H54 (cell line): Measurements from ENCODE around the gene RASSF5.
"Not testable (repeated sequence)": the region's sequence is repeated elsewhere in the genome, so short reads cannot be mapped to it uniquely, and the experiment has no call there.

Experiments
- DNase-seq: peaks from one replicate; pipeline ENCODE4 v3.0.0; 2011; ENCODE audit warnings: low spot score, mixed read lengths; ENCODE audit not compliant: insufficient read length
- FAIRE-seq: peaks from 3 replicates; lab custom pipeline; 2011; peaks lifted over from hg19 to GRCh38; lab: Jason Lieb, UNC
- POLR2A ChIP-seq: IDR thresholded peaks from 2 replicates; pipeline ENCODE4 v1.6.1; 2011; ENCODE audit warnings: low read depth, mild to moderate bottlenecking, low read length

RASSF5 gene

DNA sequence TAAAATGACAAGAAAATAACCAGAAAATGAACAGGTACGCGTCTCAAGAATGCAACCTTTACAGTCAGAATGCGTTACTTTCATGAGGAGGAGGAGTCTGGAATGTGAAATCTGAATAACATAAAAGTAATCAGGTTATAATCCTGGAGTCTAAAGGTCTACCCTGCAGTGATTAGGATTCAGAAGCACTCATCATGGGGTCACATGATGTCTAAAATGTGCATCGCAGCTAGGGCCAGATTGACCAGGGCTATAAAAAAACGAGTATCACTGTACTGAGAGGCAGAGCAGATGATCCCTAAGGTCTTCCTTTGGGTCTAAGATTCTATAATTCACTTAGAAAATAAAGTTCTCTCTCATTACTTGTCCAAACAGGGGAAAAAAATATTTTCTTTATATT, 97.5 kb downstream of the RASSF5 start:
- no peak for DNase-seq
- no peak for FAIRE-seq
- no peak for TF ChIP-seq POLR2A

DNA sequence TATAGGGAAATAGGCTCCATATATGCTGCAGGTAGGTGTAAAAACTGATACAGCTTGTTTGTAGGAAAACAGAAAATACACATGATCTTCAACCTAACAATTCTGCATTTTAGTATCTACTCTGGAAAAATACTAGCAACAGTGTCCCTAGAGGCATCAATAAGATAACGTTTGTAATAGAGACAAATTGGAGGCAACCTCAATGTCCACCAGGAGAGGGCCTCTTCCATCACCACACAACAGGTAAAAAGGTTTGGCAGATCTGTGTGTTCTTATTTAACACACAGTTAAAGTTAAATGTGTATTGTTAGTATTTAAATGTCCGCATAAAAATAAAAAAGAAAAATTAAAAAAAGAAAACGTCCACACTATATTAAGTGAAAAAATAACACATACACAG, 99.5 kb downstream of the RASSF5 start:
- no peak for TF ChIP-seq POLR2A
- FAIRE-seq (no peak), DNase-seq (peak; percentile 36)

DNA sequence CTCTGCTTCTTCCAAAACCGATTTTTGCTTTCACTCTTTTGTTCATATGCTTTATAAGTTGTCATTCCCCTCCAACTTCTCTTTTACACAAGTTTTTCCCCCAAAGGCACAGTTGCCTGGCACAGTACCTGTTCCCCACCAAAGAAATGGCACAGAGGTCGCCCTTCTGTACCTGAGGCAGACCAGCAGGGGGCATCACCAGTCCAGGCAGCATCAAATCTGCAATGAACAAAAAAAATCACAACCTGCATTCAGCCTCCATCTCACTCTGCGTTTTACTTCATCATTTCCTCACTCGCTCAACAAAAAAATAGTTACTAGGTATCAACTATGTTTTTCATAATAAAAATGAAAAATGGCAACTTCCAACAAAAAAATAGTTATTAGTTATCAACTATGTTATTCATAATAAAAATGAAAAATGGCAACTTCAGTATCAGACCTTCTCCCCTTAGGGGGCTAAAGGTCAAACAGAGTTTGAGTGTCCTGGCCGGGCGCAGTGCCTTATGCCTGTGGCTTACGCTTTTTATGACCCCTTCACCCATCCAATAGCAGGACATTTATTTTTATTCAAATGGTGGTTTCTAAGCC, 100.9 kb downstream of the RASSF5 start:
- TF ChIP-seq POLR2A: no peak
- no peak for FAIRE-seq
- DNase-seq: no peak

DNA sequence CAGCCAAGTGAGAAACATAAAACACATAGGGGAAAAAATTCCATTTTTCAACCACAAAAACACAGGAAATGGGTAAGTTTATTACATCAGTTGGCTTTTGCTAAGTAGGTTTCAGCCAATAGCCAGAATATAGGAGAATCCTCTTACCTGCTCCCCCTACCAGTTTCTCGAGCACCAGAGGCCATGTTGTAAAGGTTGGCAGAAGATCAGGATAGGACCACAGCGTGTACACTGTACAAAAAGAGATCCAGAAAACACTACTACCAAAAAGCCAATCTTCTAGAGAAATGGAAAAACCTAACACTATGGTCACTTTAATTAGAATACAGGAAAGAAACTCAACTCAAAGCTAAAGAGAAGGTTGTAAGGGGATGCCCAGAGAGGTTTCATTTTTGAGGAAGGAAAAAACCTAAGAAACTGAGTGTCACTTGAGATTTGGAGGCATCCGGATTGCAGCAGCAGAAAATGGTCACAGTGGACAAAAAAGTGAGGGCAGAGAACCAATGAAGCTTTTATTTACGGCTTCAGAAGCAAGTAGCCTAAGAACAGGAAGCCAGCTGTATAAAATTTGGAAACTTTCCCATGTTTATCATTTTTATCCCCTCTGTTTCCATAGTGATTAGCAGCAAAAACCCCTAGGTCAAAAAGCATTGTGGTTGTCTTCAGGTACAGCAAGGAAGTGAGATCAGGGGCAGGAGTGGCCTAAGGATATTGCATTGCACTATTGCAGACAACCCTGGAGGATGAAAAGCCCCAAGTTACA, 102.1 kb downstream of the RASSF5 start:
- no peak for DNase-seq
- TF ChIP-seq POLR2A: no peak
- no peak for FAIRE-seq

DNA sequence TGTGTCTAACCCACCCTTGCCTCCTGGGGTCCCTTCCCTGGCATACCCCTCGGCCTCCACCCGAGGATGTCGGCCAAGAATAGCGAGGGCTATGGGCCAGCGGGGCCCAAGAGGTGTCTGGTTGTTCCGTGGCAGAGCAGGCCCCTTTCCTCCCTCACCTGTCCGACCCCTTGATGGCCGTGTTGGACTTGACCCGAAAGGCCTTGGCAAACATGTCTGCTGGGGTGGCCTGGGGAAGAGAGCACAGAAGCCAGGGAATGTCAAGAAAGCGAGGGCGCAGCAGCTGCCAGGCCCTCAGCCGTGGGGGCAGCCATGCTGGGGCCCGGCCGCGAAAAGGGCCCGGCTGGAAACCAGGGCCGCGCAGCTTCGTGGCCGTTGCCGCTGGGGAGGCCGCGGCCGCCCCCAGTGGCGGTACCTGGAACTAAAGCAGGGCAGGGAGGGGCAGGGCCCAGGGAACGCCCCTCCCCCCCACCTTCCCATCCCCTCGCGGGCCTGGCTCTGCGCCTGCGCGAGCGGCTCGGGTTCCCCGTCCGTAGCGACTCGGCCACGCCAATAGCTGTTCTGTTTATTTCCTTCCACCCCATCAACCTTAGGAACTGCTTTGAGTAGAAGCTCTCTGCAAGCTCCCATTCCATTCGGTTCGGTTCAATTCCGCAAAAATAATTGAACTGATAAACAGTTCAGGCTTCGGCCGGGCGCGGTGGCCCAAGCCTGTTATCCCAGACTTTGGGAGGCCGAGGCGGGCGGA, 105.0 kb downstream of the RASSF5 start, which contains the start of gene EIF2D:
Gene EIF2D, minus strand, starts transcription at position 337 of the 748 bp plus-strand sequence. Its CDS starts 123 bp downstream, at position 214.
- FAIRE-seq: no peak
- peak; percentile 90 for TF ChIP-seq POLR2A

DNA sequence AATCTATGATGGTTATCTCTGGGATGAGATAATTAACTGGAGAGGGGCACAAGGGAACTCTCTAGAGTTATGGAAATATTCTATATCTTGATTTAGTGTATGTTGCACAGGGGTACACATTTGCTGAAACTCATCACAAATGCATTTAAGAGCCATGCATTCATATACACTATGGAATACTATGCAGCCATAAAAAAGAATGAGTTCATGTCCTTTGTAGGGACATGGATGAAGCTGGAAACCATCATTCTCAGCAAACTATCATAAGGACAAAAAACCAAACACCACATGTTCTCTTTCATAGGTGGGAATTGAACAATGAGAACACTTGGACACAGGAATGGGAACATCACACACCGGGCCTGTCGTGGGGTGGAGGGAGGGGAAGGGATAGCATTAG, 119.1 kb downstream of the RASSF5 start:
- not testable (repeated sequence) for FAIRE-seq, DNase-seq

More for the DNA sequence above, 105.0 kb downstream of the RASSF5 start, which contains the start of gene EIF2D:
- DNase-seq: peak; percentile 95

DNA sequence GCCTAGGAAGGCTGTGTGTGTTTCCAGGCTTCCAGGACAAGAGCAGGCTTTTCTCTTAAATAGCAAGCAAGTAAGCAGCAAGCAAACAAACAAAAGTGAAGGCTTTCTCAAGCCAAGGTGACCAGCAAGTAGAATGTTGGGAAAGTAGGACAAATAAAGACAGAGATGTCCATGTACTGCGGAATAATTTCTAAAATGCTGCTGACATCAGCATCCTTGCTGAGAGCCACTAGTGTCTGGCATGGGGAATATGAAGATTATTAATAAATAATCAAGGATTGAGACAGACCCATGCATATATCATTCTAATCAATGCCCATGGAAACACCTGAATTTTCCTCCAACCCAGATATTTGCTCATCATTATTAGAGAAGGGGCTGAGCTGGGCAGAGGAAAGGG, 121.6 kb downstream of the RASSF5 start:
- DNase-seq (no peak), FAIRE-seq (no peak)
- TF ChIP-seq POLR2A: no peak

DNA sequence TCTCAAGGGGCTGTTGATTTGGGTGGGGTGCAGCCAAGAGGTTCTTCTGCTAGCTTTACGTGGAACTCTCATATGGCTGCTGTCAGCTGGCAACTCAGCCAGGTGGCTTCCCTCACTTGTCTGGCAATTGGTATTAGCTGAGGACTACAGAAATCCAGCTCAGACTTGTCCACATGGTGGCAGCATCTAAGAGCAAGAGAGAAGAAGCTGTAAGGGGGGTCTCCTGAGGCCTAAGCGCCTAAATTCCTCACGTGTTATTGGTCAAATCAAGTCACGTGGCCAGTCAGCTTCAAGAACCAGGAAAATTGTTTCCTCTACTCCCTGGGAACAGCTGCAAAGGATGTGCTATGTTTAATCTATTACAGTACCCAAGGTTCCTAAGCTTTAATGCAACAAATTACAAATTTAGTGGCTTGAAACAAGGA, 123.8 kb downstream of the RASSF5 start:
- FAIRE-seq: no peak
- TF ChIP-seq POLR2A: no peak

DNA sequence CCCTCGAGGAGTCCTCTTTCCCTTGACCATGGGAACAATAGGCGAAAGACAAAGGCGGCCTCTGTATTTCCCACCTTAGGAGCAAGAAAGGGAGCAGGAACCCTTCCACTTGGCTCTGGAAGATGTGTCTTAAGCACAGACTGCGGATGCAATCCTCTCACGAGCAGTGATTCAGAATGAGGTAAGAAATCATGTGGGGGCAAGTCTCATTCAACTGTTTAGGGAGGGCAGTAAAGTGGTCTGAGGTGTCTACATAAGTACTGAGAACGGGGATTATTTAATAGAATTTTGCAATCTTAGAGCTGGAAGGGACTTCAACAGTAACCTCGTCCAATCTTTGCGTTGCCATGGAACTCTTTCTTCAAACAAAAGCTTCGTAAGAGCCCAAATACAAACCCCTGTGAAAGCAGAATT, 126.4 kb downstream of the RASSF5 start:
- no peak for FAIRE-seq
- DNase-seq: peak; percentile 49
- no peak for TF ChIP-seq POLR2A

More for the DNA sequence above, 123.8 kb downstream of the RASSF5 start:
- peak; percentile 35 for DNase-seq

DNA sequence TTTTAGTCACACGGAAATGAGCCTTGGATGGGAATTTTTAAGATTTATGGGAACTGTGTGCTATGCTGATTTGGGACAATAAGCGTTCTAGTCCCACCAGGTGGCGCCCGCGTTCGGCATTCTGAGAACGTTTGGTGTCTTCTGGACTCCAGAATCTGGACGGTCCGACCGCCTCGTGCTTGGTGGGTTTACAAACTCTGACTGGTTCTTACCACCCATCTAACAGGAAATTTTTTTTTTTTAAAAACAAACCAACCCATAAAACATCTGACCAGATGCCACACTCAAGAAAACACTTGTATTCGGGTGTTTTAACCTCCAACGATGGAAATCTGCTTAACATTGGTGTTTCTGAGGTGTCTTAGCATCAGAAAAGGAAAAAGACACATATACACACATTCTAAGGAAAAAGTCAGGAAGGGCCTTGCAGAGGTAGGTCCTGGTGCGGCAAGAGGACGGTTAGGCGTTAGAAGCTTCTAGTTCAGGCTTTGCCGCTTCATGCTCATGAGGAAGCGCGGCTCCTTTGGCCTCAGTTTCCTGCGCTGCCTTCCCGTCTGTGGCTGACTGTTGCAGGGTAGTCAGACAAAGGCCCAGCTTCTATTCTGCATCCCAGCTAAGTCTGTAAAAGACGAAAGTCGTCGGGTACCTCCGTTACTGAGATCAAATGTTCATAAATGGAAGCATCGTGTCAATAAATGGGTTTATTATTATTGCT, 127.2 kb downstream of the RASSF5 start:
- FAIRE-seq: no peak
- peak; percentile 38 for DNase-seq
- TF ChIP-seq POLR2A: no peak

DNA sequence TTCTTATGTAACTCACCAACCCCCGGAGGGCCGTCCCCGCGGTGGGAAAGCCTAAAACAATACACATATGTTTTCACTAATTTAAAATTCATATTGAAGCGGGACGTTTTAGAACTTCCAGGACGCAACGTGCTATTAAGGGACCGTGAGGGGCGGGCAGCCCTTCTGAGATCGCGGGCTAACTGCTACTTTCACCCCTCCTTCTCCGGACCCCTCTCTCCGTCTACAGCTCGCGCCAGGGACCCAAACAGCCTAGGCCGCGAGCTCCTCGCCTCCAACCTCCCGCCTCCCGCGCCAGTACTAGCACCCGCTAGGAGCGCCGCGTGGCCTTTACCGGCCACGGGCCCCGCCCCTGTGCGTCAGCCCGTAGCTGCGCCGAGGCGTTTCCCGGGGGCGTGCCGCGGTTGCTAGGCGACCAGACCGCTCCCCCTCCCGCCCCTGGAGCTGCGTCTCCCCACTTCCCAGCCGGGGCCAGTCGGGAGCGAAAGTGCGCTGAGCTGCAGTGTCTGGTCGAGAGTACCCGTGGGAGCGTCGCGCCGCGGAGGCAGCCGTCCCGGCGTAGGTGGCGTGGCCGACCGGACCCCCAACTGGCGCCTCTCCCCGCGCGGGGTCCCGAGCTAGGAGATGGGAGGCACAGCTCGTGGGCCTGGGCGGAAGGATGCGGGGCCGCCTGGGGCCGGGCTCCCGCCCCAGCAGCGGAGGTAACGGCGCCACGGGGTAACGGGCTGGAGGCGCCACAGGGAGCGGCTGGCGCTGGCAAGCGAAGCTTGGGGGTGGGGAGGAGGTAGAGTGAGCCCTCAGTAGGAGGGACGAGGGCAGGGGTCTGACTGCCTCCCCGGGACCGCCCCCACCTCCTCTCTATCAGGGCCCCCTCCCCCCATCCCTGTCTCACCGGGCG, 128.0 kb downstream of the RASSF5 start, which contains the start of gene DYRK3:
Gene DYRK3, plus strand, starts transcription at position 457 of the 898 bp plus-strand sequence. Its CDS starts 168 bp downstream, at position 625.
- FAIRE-seq (no peak), DNase-seq (peak; percentile 81)
- peak; percentile 97 for TF ChIP-seq POLR2A

DNA sequence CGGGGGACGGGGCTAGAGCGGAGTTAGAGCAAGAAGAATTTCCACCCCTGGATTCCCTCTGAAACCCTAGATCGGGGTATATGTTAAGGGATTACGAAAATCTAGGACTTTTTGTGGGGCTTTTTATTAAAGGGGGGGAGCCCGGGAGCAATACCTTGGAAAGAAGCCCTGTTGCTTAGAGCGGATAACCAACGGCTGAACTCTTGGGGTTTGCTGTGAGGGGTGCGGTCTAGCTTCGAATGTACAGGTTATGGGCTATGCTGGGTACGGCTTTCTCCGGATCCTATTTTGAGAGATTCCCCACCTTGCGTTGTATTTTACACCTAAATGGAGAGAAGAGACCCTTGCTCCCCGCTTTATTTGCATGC, 128.6 kb downstream of the RASSF5 start:
- TF ChIP-seq POLR2A: no peak
- no peak for DNase-seq
- no peak for FAIRE-seq
